HEK293 (cell line): ENCODE results near the gene UBE2Q2.

ENCODE experiments used
- CTCF ChIA-PET: fragments of 350-600 bp; formaldehyde crosslinking; extraction: SDS; loops from one replicate; lab custom pipeline; 2021; ENCODE audit warnings: antibody characterized with exemption; lab: Yijun Ruan, JAX
- POLR2A ChIA-PET: fragments of 300-600 bp; formaldehyde crosslinking; extraction: SDS; loops from one replicate; lab custom pipeline; 2020; ENCODE audit warnings: antibody characterized with exemption, inconsistent platforms; lab: Yijun Ruan, JAX
- H3K27ac ChIP-seq: fragments of 200-500 bp; sonication (Bioruptor generic); 2 replicates; pipeline ENCODE4 v1.5.1; 2014; ENCODE audit warnings: low read depth, low read length, control low read depth, inconsistent platforms; ENCODE audit errors: extremely low read depth
- H3K36me3 ChIP-seq, 2 experiments: fragments of 200-500 bp in 1 of 2; sonication (Bioruptor generic) in 1 of 2; 1 replicate in 1 of 2; 2 replicates in 1 of 2; pipeline ENCODE4 v1.5.1; 2014 to 2017; ENCODE audit warnings: inconsistent platforms in 2 of 2, low read length in 2 of 2; ENCODE audit not compliant: control insufficient read depth in 2 of 2, insufficient read depth in 1 of 2
- H3K4me1 ChIP-seq: fragments of 200-500 bp; sonication (Bioruptor generic); 2 replicates; pipeline ENCODE4 v1.5.1; 2014; ENCODE audit warnings: mild to moderate bottlenecking, low read length, inconsistent platforms; ENCODE audit not compliant: control insufficient read depth, insufficient read depth
- H3K4me3 ChIP-seq: 2 replicates; pipeline ENCODE4 v1.5.1; 2011; ENCODE audit warnings: low read depth, mild to moderate bottlenecking, control low read depth, low read length, moderate library complexity
- H3K9me3 ChIP-seq: fragments of 200-500 bp; sonication (Bioruptor generic); 2 replicates; pipeline ENCODE4 v1.5.1; 2014; ENCODE audit warnings: low read depth, low read length, inconsistent platforms; ENCODE audit not compliant: control insufficient read depth, insufficient read depth
- BCL11B ChIP-seq: fragments of 450-650 bp; formaldehyde crosslinking; IDR thresholded peaks from 2 replicates; pipeline ENCODE4 v1.5.1; 2016; ENCODE audit warnings: low read depth, missing biosample characterization, missing genetic modification characterization
- GLIS1 ChIP-seq: fragments of 450-650 bp; formaldehyde crosslinking; IDR thresholded peaks from 2 replicates; pipeline ENCODE4 v1.5.1; 2016; ENCODE audit warnings: missing biosample characterization, missing genetic modification characterization
- KLF1 ChIP-seq: fragments of 450-650 bp; formaldehyde crosslinking; IDR thresholded peaks from 2 replicates; pipeline ENCODE4 v1.5.1; 2016; ENCODE audit warnings: missing biosample characterization, missing genetic modification characterization
- PRDM4 ChIP-seq: fragments of 450-650 bp; formaldehyde crosslinking; IDR thresholded peaks from 2 replicates; pipeline ENCODE4 v1.5.1; 2017; ENCODE audit warnings: missing biosample characterization, missing genetic modification characterization
- SP3 ChIP-seq: fragments of 450-650 bp; formaldehyde crosslinking; IDR thresholded peaks from 2 replicates; pipeline ENCODE4 v1.5.1; 2016; ENCODE audit warnings: missing biosample characterization, missing genetic modification characterization
- ZBTB10 ChIP-seq: fragments of 450-650 bp; formaldehyde crosslinking; IDR thresholded peaks from 2 replicates; pipeline ENCODE4 v1.5.1; 2016; ENCODE audit warnings: missing biosample characterization, missing genetic modification characterization
- ZBTB7A ChIP-seq: fragments of 450-650 bp; formaldehyde crosslinking; IDR thresholded peaks from 2 replicates; pipeline ENCODE4 v1.5.1; 2016; ENCODE audit warnings: low read depth, missing biosample characterization, missing genetic modification characterization
- ZFP69B ChIP-seq: fragments of 450-650 bp; formaldehyde crosslinking; IDR thresholded peaks from 2 replicates; pipeline ENCODE4 v1.5.1; 2016; ENCODE audit warnings: missing biosample characterization, missing genetic modification characterization
- ZIC2 ChIP-seq: fragments of 450-650 bp; formaldehyde crosslinking; IDR thresholded peaks from 2 replicates; pipeline ENCODE4 v1.5.1; 2016; ENCODE audit warnings: missing biosample characterization, missing genetic modification characterization
- ZNF114 ChIP-seq: fragments of 450-650 bp; formaldehyde crosslinking; IDR thresholded peaks from 2 replicates; pipeline ENCODE4 v1.5.0; 2017; ENCODE audit warnings: missing biosample characterization, missing genetic modification characterization
- ZNF174 ChIP-seq: fragments of 450-650 bp; formaldehyde crosslinking; IDR thresholded peaks from 2 replicates; pipeline ENCODE4 v1.5.0; 2017; ENCODE audit warnings: missing biosample characterization, mild to moderate bottlenecking, missing genetic modification characterization
- ZNF211 ChIP-seq: fragments of 450-650 bp; formaldehyde crosslinking; IDR thresholded peaks from 2 replicates; pipeline ENCODE4 v1.5.1; 2016; ENCODE audit warnings: low read depth, missing biosample characterization, missing genetic modification characterization
- ZNF274 ChIP-seq, 2 experiments: fragments of 200-500 bp in 1 of 2; fragments of 450-650 bp in 1 of 2; sonication (Bioruptor generic) in 1 of 2; formaldehyde crosslinking in 1 of 2; IDR thresholded peaks; 2 replicates each; pipeline versions ENCODE4 v1.5.1 to v1.6.1; 2014 to 2016; ENCODE audit warnings: borderline replicate concordance in 1 of 2, inconsistent platforms in 1 of 2, low read length in 1 of 2, missing biosample characterization in 1 of 2, missing genetic modification characterization in 1 of 2
- ZNF280D ChIP-seq: fragments of 450-650 bp; formaldehyde crosslinking; IDR thresholded peaks from 2 replicates; pipeline ENCODE4 v1.5.1; 2016; ENCODE audit warnings: missing biosample characterization, missing genetic modification characterization
- ZNF571 ChIP-seq: fragments of 450-650 bp; formaldehyde crosslinking; IDR thresholded peaks from 2 replicates; pipeline ENCODE4 v1.5.0; 2017; ENCODE audit warnings: missing biosample characterization, missing genetic modification characterization
- ZNF580 ChIP-seq: fragments of 450-650 bp; formaldehyde crosslinking; IDR thresholded peaks from 2 replicates; pipeline ENCODE4 v1.5.1; 2016; ENCODE audit warnings: missing biosample characterization, missing genetic modification characterization
- ZNF585B ChIP-seq: fragments of 450-650 bp; formaldehyde crosslinking; IDR thresholded peaks from 2 replicates; pipeline ENCODE4 v1.5.1; 2016; ENCODE audit warnings: missing biosample characterization, missing genetic modification characterization
- ZNF624 ChIP-seq: fragments of 450-650 bp; formaldehyde crosslinking; IDR thresholded peaks from 2 replicates; pipeline ENCODE4 v1.5.1; 2017; ENCODE audit warnings: missing biosample characterization, missing genetic modification characterization
- ZNF704 ChIP-seq: fragments of 450-650 bp; formaldehyde crosslinking; IDR thresholded peaks from 2 replicates; pipeline ENCODE4 v1.5.1; 2016; ENCODE audit warnings: missing biosample characterization, missing genetic modification characterization
- ZNF707 ChIP-seq: fragments of 450-650 bp; formaldehyde crosslinking; IDR thresholded peaks from 2 replicates; pipeline ENCODE4 v1.5.1; 2016; ENCODE audit warnings: missing biosample characterization, missing genetic modification characterization
- ZNF792 ChIP-seq: fragments of 450-650 bp; formaldehyde crosslinking; IDR thresholded peaks from 2 replicates; pipeline ENCODE4 v1.5.1; 2016; ENCODE audit warnings: missing biosample characterization, missing genetic modification characterization
- ZSCAN18 ChIP-seq: fragments of 450-650 bp; formaldehyde crosslinking; IDR thresholded peaks from 2 replicates; pipeline ENCODE4 v1.5.1; 2016; ENCODE audit warnings: missing biosample characterization, missing genetic modification characterization

UBE2Q2 gene

GRCh38 chr15:75930866-75931265 lies 87.6 kb downstream of the UBE2Q2 start:
- Histone ChIP-seq H3K9me3 (no peaks in the 10 kb centered on the region), H3K4me3 (no peak overlapping the region), H3K27ac (no peak overlapping the region), H3K4me1 (peaks cover 9% of the 10 kb centered on the region), H3K36me3 (peaks cover 69 to 75% of the 10 kb centered on the region in 2 experiments)
- ChIA-PET POLR2A (no interaction called here), CTCF (interaction anchor here (0.7 to 5.9 kb wide), 8 partner anchors 8 to 217 kb away, joined by 3 to 28 read pairs (median 5); no protein-coding TSS in a partner anchor)
- TF ChIP-seq ZNF211 (tag by site-specific recombination) = no peak
- TF ChIP-seq ZNF280D (tag by site-specific recombination) = no peak
- no peak for TF ChIP-seq ZIC2 (tag by site-specific recombination)
- no peak for TF ChIP-seq ZSCAN18 (tag by site-specific recombination)
- TF ChIP-seq ZNF274 (IDR thresholded peaks at IDR 0.05; ENCODE audit: low read length) = no peak
- TF ChIP-seq ZNF274 (tag by site-specific recombination; IDR thresholded peaks at IDR 0.05; ENCODE audit: borderline replicate concordance) = no peak
- TF ChIP-seq KLF1 (tag by site-specific recombination) = no peak
- no peak for TF ChIP-seq ZNF792 (tag by site-specific recombination)
- no peak for TF ChIP-seq ZNF624 (tag by site-specific recombination)
- TF ChIP-seq ZFP69B (tag by site-specific recombination) = no peak
- no peak for TF ChIP-seq ZNF571 (tag by site-specific recombination)
- no peak for TF ChIP-seq ZNF174

GRCh38 chr15:75942464-75942863 lies 99.2 kb downstream of the UBE2Q2 start:
- peaks cover 5 to 18% of the 10 kb centered on the region in 2 experiments; a peak in 1 of 3 replicates for H3K36me3 ChIP-seq
- no peak for TF ChIP-seq ZNF704 (tag by site-specific recombination)
- no peak for TF ChIP-seq SP3 (tag by site-specific recombination)
- TF ChIP-seq ZNF580 (tag by site-specific recombination) = no peak
- TF ChIP-seq ZNF585B (tag by site-specific recombination) = no peak
- no peak for TF ChIP-seq ZNF211 (tag by site-specific recombination)
- TF ChIP-seq ZNF114 (tag by site-specific recombination) = no peak
- TF ChIP-seq PRDM4 = no peak
- TF ChIP-seq GLIS1 (tag by site-specific recombination) = no peak
- TF ChIP-seq BCL11B = no peak
- TF ChIP-seq ZNF707 (tag by site-specific recombination) = no peak
- no peak for TF ChIP-seq ZBTB10
- TF ChIP-seq ZBTB7A (tag by site-specific recombination) = no peak
- TF ChIP-seq, all 188 proteins: peak for 0

More at GRCh38 chr15:75942464-75942863, 99.2 kb downstream of the UBE2Q2 start:
- Histone ChIP-seq H3K9me3 (no peaks in the 10 kb centered on the region), H3K4me3 (no peak overlapping the region), H3K4me1 (no peaks in the 10 kb centered on the region), H3K27ac (no peak overlapping the region)
- POLR2A ChIA-PET = no interaction called here
- CTCF ChIA-PET = no interaction called here
